SK-MEL-5 (cell line): ENCODE measurements around the gene DENND2C. TPM values are rescaled to one million over a fixed set of nuclear protein-coding genes. Genes with fewer than 3 reads are reported as not detected.
A peak's percentile ranks its signal among the peaks of the same experiment; 100 is the strongest.

Experiments
- DNase-seq: peaks from one replicate; pipeline ENCODE4 v3.0.0-alpha.2; 2016; ENCODE audit warnings: low read depth, low spot score
- in situ Hi-C: cut with HindIII; loops from 2 replicates; pipeline ENCODE4 v1.10.0; 2016; ENCODE audit warnings: low sequenced_read_pairs, high pct_unique_total_duplicates, low pct_unique_long_range_greater_than_20kb
- total RNA-seq: library from RNA; depleted of rRNA; stranded (reverse); fragments of >200 nt; shearing (Covaris generic); gene quantifications from 2 replicates; pipeline ENCODE4 v1.2.3, GENCODE V29; 2014

Gene DENND2C
- total RNA-seq, 1 experiment from 2014 or later: 0.74 TPM

DNA sequence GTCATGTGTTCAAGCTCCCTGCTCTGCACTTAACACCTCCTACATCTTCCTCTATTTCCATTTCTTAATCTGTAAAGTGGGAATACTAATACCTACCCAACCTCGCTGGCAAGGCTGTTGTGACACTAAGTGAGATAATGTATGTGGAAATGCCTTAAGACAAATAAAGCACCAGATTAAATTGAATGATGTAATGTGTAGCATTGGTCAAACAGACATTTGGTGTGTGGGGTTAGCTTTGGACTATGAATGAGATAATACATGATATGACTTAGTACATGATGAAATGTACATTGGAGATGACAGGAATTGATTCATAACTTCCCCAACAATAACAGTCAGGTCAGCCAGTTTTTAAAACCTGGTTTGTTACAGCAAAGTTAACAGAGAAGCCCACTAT lies 20.3 kb upstream of the DENND2C start:
- in situ Hi-C loops: no loop called here
- DNase-seq: no peak

DNA sequence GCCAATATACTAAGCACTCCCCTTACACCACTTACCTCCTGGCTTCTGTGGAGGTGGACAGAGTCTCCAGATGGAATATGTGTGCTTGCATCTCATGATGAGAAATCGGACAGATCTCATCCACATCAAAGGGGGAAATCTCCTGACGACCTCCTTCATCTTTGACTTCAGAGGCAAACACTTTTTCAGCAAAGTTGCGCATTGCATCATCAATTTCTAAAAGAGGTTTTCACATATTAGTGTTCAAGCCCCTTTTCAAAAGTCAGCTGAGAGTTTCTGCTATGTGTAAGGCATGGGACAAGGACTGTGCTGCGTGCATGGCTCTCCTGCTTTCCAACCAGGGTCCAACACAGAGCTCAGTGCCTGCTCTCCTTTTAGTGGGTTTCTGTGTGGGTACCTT lies 18.7 kb upstream of the DENND2C start:
- in situ Hi-C loops: no loop called here

DNA sequence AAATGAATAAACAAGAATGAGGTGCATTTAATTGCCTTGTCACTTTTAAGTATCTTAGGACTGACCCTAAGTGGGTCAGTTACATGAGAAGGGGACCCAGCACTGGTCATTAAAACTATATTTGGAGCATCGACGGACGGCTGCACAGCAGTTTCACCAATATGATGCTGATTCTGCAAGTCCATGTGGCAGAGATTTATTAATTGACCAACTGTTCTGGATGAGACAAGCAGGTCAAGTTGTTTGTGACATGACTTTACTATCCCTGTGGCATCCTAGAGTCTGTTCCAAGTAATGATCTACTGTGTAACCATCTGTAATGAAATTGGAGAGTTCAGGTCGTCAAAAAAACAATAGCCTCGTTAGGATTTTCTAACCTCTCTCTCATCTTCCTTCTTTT lies 16.0 kb upstream of the DENND2C start:
- DNase-seq: no peak
- in situ Hi-C loops: no loop called here

More for the DNA sequence above, 18.7 kb upstream of the DENND2C start:
- no peak for DNase-seq

DNA sequence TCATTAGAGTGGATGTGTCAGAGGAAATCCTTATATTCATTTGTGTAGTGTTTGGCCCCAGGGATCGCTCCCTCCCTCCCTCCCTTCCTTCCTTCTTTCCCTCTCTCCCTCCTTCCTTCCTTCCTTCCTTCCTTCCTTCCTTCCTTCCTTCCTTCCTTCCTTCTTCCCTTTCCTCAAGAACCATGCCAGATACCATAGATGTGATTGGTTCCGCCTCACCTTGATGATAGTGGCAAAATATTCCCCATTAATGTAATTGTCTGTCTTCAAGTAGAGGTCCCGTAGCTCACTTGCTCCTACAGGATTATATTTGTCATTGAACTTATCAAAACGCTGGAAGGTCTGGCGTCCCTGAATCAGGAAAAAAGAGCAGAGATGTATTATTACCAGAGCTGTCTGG lies 7.8 kb upstream of the DENND2C start:
- no peak for DNase-seq
- in situ Hi-C loops: no loop called here

DNA sequence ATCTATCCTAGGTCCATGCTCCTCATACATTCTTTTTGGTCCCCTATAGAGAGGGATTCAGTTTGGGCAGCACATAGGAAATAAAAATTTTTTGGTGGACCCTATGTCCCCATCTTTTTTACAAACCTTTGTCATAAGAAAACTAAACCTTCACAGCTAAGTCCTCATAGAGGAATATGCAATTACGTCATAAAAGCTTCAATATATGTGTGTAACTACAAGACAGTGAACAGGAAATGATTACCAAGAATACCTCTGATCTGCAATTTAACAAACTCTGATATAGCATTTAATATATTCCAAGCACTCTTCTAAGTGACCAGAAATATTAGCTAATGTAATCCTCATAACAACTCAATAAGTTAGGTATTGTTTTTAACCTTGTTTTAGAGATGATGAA lies 6.3 kb upstream of the DENND2C start:
- no peak for DNase-seq
- in situ Hi-C loops: no loop called here

DNA sequence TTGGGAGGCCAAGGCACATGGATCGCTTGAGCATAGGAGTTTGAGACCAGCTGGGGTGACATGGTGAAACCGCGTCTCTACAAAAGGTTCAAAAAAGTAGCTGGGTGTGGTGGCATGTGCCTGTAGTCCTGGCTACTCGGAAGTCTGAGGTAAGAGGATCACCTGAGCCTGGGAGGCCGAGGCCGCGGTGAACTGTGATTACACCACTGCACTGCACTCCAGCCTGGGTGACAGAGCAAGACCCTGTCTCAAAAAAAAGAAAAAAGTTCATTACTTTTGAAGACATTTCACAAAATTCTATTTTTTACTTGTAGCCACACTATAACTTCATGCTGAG lies 2.1 kb upstream of the DENND2C start:
- no peak for DNase-seq
- in situ Hi-C loops: no loop called here

DNA sequence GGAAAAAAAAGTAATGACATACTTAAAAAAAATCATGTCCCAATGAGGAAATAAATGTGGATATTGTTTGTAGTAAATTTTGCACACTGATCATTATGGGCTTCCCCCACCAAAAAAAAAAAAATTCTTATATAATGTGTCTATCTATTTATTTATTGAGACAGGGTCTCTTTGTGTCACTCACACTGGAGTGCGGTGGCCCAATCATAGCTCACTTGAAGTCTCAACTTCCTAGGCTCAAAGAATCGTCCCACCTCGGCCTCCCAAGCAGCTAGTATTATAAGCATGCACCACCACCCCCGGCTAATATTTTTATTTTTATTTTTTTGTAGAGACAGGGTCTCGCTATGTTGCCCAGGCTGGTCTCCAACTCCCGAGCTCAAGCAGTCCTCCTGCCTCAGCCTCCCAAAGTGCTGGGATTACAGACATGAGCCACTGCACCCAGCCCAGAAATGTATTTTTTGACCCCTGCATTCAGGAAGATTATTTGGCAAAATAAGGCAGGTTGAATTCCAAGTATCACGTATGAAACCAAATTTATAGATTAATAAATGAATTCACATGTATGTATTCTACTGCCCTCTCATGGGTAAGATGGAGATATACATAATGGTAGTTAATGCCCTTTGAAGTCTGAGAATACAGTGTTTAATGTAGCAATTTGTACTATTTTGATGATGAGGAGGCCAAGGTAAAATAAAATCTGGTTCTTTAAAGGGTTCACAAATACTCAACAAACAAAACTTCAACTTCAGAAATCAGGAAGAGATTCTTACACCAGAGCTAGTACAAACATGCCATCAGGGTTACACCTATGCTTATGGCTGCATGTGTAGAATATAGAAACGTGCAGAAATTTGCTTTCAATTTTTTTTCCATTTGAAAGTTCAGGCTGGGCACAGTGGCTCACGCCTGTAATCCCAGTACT lies 1.4 kb upstream of the DENND2C start:
- DNase-seq: peak; percentile 26

DNA sequence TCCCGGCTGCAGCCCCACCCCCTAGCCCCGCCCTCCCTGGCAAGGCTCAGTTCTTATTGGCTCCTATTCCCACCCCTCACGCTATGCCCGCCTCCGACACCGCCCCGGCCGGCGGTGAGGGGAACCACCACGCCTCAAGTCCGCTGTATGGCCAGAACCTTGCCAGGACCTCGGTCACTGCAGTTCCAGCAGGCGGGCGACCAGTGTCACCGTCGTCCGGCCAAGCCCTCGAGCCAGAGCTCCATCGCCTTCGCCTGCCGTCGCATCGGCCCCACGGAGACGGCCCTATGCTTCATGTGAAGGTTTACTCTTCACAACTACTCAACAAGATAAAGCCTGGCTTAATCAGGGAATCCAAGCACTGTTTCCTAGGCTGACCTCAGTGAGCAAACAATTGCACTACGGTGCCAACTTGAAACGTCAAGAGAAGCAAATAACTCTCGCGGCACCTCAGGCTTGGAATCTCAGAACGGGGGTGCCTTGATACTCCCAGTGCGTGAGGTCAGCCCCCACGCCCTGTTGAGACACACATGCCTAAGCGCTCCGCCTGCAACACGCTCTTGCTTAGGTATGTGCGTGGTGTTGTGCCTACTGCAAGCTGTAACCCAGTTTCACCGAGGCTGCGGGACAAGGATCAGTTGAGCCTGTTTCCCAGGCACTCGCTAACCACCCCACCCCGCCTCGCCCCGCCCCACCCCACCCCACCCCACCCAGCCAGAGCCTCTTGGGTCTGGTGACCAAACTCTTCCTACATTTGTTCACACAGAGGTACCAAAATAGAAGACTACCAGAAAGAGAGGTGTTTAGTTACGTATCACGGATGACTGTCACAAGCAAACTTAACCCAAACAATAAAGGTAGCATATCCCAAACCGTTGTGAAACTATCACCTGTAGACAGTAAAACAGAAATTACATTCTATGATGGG lies 498 bp upstream of the DENND2C start:
- in situ Hi-C loops: no loop called here
- DNase-seq: peak; percentile 82

More for the DNA sequence above, 1.4 kb upstream of the DENND2C start:
- in situ Hi-C loops: no loop called here

DNA sequence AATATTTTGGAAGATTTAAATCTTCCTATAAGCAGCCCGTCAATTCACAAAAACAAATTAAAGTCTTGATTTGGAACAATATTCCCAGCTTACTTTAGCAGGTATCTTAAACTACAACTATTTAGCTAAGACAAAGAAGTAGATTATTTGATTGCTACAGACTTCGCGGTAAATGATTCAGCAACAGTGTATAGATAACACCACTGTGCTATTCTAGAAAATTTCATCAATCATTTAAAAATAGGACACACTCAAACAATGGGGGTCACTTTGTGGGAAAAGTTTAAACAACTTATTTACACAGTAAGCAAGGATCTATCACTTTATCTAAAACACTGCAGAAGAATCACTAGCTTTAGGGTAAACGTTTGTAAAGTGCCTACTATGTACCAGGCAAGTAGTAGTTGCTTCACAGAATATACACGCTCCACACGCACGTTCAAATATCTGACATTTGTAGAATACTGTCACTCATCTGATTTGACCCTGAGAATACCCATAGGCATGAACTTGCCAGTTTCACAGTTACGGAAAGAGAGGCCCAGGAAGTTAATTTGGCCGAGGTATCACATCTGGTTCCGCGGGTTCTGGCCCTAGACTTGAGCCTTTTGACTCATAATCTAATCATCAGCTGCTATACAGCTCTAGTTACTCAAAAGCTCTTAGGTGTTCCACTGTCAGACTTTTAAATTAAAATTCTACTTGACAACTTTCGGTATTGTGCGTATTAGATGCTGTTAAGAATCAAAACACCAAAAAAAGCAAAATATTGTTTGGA lies 876 bp downstream of the DENND2C start:
- no peak for DNase-seq
- in situ Hi-C loops: no loop called here

DNA sequence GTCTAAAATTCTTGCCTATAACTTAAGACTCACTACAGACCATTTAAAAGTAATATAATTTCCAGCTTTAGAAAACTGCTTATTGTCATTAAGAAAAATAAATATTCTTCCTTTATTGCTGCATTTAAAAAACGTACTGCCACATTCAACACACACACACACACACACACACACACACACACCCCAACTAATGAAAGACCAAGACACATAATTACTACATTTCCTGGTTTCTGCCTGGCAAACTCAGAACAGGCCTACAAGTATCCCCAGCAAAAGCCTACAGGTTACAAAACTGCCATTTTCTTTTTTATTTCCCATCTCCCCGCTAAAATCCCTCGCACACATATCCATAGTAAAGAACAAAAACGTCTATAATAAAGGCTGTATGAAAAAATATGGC lies 1.5 kb downstream of the DENND2C start:
- in situ Hi-C loops: no loop called here
- no peak for DNase-seq

DNA sequence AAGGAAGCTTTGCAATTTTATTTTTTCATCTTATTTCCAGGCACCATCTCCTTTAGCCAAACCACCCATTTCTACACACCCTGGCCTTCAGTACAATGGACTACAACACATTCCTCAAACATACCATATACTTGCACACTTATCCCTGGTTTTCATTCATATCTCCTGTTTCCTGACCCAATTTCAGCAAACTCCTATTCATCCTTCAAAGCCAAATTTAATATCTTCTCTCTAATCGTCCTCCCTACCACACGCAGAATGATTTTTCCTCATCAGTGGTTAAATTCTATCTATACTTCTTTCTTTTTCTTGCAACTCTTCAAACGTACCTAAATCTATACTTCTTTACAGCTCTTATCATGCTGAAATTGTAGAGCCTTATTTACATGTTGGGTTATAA lies 2.9 kb downstream of the DENND2C start:
- in situ Hi-C loops: no loop called here
- no peak for DNase-seq

DNA sequence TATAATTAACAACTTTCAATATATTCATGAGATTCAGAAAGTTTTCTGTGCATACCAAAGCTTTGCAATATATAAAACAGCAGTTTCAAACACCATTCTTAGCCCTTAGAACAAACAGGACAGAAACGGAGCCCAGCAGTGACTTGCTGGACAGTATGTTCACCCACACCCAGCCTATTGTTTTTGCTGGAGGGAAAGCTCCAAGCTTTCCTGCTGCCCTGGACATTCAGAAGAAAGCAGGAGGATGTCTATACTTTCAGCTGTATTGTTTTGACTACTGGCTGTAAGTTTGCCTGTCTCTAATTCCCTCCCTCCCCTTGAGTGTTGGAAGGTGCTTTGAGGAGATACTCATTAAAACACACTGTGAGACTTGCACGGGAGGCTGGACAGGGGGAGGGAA lies 9.6 kb downstream of the DENND2C start:
- in situ Hi-C loops: no loop called here
- DNase-seq: no peak

DNA sequence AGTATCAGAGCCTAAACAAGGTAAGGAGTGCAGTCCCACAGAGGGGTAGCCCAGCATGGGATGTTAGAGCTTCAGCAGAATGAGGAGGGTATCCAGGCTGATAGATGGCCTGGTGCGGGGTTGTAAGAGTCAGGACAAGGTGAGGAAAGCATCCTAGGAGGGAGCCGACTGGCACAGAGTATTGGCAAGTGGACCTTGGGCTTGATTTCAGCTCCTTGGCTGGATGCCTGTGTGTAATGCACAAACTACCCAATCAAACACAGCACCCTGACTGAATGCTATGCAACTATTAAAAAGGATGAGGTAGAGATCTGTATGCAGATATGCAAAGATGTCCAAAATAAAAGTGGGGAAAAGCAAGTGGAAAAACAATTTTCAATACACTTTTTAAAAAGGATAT lies 18.0 kb downstream of the DENND2C start:
- no peak for DNase-seq
- in situ Hi-C loops: no loop called here

DNA sequence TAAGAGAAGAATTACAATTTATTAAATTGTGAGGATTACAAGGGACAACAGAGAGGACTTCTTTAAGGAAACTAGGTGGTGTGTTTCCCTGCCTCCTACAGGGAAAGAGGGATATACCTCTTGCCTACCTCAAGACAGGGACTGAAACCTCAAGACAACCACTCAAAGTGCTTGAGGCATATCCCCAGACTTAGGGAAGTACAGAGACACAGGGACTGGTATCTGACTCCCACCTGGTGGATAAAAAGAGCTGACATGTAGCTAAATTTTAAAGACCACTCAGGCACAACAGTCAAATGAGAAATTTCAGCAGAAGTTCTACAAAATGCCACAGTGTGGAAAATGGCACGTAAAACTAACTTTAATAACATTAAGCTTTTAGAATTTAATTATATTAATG lies 21.3 kb downstream of the DENND2C start:
- no peak for DNase-seq
- in situ Hi-C loops: no loop called here

DNA sequence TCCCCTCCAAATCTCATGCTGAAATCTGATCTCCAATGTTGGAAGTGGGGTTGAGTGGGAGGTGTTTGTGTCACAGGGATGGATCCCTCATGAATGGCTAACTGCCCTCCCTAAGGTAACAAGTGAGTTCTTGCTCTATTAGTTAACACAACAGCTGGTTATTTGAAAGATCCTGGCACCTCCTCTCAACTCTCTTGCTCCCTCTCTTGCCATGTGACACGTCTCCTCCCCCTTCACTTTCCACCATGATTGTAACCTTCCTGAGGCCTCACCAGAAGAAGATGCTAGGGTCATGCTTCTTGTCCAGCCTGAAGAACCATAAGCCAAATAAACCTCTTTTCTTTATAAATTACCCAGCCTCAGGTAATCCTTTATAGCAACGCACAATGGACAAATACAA lies 28.5 kb downstream of the DENND2C start:
- no peak for DNase-seq
- in situ Hi-C loops: no loop called here

DNA sequence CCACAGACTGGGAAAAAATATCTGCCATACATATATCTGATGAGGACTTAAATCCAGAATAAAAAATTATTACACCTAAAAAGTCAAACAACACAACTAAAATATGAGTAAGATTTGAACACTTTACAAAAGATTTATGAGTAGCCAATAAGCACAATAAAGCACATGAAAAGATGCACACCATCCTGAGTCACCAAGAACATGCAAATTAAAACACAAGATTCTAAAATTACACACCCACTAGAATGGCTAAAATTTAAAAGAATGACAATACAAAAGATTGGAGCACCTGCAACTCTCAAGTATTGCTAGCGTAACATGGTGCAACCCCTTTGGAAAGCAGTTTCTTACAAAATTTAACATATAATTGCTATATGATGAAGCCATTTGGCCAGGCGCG lies 30.9 kb downstream of the DENND2C start:
- in situ Hi-C loops: no loop called here
- DNase-seq: no peak

DNA sequence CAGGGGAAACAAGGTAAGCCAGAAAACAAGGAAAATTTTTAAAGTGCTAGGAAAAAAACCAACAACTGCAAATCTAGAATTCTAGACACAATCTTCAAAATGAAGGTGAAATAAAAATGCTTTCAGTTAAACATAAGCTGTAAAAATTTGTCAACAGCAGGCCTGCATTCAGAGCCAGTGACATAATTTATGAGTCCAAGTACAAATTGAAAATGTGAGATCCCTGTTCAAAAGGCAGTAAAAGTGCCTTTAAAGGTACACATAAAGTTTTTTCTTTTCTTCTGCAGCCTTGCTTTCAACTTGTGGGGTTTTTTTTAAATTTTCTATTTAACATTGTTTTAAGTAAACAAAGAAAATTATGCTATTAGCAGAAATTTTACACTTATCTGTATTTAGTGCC lies 37.4 kb downstream of the DENND2C start:
- no peak for DNase-seq
- in situ Hi-C loops: no loop called here

DNA sequence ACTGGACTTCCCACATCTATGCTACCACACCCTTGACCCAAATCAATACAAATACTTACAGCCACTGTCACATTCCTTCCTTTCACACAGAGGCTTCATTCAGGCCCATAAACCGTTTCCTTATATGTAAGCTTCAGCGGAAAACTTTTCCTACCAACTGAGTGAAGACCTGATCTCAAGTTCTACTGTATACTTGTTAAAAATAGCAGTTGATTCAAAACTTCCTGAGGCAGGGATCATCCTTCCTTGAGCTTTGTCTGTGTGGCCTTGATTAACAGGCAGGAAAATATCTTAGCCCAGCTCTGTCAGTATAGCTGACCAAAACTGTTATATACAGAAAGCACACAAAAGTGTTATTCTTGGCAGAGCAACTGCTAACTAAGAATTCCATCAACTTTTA lies 42.7 kb downstream of the DENND2C start:
- no peak for DNase-seq
- in situ Hi-C loops: no loop called here
